Activated CD8-positive, alpha-beta memory T cell treated with anti-CD3 and anti-CD28 coated beads for 24 hours (primary cell): ENCODE data around the gene CD320.
"Not testable (repeated sequence)": the region's sequence is repeated elsewhere in the genome, so short reads cannot be mapped to it uniquely, and the experiment has no call there.

ENCODE experiments used
- DNase-seq: peaks from one replicate; pipeline ENCODE4 v3.0.0-alpha.2; 2020

CD320 gene

DNA sequence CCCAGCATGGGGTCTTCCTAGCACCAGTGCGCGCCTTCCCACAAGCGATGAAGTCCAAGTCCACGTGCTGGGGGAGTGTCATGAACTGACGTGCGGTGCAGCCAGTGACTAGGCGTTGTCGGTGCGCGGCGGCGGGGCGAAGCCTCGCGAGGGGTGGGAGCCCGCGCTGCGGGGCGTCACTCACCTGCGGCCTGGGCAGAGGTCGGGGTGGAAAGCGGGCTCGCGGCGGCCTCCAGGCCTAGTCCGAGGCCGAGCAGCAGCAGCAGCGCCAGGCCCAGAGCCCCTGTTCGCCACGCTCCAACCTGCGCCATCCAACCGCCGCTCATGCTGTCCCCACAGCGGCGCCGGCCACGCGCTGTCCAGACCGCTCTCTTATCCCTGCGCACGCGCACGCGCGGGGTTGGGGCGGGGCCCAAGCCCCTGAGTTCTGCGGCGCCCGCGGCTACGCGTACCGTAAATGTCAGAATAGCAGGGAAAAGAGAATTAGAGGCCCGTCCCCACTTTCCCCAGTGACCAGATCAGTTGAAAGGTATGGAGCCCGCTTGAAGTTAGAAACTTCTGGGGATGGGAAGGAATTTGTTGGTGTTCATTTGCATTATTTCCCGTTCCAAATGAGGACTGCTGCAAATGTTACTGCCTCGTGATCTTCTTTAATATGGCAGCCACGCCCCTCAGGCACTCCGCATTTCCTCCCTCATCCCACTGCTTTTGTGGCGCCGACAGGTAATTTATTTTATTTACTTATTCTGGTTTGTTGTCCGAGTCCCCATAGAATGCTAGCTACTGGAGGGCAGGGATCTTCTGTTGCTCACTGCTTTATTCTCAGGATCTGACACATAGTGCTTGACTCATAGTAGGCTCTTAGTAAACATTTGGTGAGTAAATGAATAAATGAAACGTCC lies at the start of gene CD320:
Gene CD320, minus strand, starts transcription at position 394 of the 902 bp plus-strand sequence. Its CDS starts 68 bp downstream, at position 326.
- peak; percentile 95 for DNase-seq

DNA sequence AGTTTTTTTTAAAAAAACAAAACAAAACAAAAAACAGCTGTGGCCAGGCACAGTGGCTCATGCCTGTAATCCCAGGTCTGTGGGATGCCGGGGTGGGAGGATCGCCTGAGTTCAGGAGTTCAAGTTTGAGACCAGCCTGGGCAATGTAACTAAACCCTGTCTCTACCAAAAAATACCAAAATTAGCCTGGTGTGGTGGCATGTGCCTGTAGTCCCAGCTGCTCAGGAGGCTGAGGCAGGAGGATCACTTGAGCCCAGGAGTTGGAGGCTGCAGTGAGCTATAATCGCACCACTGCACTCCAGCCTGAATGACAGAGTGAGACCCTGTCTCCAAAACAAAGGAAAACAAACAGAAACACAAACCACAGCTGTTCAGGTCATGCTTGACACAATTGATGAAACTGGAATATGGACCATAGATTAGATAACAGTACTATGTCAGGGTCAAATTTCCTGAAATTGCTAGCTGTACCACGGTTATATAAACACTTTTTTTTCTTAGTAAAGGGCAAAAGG lies 48.9 kb upstream of the CD320 start:
- no peak for DNase-seq

DNA sequence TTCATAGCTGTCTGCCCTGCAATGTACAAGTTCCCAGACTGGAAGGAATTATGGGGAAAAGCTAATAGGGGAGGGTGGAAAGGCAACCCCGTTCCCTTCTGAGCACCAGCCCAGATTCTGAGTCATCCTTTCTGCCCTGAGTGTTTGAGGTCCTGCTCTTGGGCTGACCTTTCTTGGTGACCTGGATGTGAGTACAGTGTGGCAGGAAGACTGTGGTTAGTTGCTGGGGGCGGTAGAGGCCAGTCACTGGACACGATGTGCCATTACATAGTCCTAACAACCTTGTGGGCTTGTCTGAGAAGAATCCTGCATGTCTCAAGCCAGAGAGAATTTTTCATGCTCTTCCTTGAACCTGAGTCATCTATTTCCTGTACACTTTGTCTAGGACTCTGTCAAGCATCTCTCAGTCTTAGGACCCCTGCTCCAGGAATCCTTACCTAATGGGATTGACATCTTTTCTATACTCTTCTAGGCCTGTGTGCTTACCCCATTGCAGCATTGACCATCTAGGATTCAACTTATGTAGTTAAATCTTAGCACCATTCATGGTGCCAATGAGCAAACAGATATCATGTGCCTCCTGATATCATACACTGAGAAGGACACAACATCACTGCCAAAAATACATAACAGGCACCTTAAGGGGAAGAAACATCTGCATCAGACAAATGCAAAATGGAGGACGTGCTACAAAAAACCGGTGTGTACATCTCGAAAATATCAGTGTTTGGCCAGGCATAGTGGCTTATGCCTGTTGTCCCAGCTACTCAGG lies 47.7 kb upstream of the CD320 start:
- no peak for DNase-seq

DNA sequence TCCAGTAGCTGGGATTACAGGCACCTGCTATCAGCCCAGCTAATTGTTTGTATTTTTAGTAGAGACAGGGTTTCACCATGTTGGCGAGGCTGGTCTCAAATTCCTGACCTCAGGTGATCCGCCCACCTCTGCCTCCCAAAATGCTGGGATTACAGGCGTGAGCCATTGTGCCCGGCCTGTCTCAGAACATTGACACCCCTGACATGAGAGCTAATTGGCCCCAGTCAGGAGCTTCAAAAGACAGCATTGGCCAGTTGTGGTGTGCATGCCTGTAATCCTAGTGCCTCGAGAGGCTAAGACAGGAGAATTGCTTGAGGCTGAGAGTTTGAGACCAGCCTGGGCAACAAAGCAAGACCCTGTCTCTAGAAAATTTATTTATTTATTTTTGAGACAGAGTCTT lies 44.7 kb upstream of the CD320 start:
- not testable (repeated sequence) for DNase-seq

- DNase-seq = no peak
Measured at GRCh38 chr19:8352134-8352827, 44.1 kb upstream of the CD320 start.

- DNase-seq = not testable (repeated sequence)
Measured at GRCh38 chr19:8349629-8350372, 41.6 kb upstream of the CD320 start.

DNA sequence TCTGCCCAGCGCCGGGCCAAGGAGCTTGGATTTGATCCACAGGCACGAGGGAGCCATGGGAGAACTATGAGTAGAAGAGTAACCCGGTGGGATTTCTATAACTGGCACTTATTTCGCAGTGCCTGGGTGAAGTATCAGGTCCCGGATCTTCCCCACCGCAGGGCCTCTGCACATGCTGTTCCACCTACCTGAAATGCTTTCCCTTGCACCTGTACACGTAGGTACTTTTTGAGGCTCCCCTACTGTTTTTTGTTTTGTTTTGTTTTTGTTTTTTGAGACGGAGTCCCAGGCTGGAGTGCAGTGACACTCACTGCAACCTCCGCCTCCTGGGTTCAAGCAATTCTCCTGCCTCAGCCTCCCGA lies 35.3 kb upstream of the CD320 start:
- DNase-seq = no peak

DNA sequence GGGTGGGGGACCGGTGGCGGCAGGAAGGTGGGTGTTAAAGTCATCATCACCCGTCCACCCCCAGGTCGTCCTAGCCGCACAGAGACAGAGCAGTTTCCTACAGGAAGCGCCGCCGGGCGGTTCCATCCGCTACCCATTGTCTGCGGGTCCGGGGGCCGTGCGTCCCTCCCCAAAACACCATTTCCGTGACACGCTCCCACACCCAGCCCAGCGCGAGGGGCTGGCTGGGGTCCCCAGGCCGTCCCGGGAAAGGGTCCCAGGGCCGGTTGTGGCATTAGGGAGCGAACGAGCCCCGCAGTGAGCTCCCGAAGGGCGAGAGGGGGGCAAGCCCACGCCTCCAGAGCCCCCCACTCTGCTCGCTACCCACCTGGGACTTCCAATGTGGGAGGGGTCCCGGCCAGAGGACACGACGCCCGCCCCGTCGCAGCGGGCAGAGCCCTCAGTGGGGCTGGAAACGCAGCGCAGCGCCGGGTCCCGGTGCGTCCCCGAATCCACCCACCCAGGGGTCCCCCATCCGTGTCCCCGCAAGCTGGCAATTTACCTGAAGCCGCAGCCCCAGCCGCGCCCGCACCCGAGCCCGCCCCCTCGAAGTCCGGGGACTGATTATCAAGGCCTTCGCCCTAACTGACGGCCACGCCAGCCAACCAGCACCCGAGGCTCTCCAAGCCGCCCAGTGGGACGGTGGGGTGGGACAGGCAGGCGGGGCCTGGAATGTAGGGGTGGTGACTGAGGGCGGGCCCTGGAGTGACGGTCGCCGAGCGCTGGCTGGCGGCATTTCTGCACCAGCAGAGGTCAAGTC lies 34.7 kb upstream of the CD320 start, which contains the start of gene KANK3:
Gene KANK3, minus strand, starts transcription at position 579 of the 799 bp plus-strand sequence. CDS start 5,434 bp downstream, outside the sequence.
- DNase-seq = peak; percentile 98

GRCh38 chr19:8342316-8342683 lies 34.1 kb upstream of the CD320 start:
- no peak for DNase-seq

DNA sequence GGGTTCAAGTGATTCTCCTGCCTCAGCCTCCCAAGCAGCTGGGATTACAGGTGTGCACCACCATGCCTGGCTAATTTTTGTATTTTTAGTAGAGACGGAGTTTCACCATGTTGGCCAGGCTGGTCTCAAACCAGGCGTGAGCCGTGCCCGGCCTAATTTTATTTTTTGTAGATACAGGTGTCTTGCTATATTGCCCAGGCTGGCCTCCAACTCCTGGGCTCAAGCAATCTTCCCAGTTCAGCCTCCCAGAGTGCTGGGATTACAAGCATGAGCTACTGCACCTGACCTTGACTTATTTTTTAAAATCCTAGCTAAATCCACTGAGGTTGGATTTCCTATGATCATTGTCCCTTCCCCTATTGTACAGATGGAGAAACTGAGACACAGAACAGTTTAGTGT lies 33.3 kb upstream of the CD320 start:
- DNase-seq = not testable (repeated sequence)

- DNase-seq = no peak
Measured at GRCh38 chr19:8340341-8341096, 32.4 kb upstream of the CD320 start.

GRCh38 chr19:8338835-8339234 lies 30.7 kb upstream of the CD320 start:
- no peak for DNase-seq

DNA sequence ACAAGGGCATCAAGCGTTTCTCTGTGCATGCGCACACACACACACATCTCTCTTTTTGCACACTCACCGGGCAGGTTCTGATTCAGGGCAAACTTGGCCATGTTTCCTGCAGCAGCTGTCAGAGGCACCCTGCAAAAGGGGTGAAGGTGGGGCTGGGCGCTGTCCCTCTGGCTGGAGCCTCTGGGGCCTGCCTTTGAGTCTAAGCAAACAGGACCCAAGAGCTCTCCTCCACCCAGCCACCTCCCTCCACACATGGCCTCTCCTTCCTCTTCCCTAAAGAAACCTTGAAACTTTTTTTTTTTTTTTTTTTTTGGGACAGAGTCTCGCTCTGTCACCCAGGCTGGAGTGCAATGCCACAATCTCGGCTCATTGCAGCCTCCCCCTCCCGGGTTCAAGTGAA lies 29.6 kb upstream of the CD320 start:
- DNase-seq = no peak

DNA sequence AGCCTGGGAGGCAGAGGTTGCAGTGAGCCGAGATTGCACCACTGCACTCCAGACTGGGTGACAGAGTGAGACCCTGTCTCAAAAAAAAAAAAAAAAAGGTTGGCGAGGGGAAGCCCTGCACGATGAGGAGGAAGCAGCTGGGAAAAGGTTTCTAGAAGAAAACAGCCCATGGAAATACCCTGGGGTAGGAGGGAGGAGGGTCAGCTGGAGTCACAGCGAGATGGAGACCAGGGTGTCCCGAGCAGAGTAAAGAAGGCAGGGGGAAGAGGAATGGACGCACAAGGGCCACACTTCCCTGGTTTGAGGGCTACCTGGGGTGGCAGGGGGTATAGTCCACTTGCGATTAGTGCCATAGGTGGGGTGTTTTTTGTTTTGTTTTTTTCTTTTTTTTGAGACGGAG lies 28.5 kb upstream of the CD320 start:
- DNase-seq = no peak

DNA sequence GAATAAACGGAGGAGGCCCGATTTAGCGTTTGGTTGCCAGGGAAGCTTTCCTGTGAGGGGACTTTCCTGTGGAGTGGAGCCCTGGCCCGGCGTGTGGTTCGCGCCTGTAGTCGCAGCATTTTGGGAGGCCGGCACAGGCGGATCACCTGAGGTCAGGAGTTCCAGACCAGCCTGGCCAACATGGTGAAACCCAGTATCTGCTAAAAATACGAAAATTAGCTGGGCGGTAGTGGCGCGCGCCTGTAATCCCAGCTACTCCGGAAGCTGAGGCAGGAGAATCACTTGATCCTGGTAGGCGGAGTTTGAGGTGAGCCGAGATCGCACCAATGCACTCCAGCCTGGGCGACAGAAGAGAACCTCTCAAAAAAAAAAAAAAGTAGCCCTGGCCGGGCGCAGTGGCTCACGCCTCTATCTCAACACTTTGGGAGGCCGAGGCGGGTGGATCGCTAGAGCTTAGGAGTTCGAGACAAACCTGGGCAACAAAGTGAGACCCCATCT lies 28.0 kb upstream of the CD320 start:
- DNase-seq = no peak

DNA sequence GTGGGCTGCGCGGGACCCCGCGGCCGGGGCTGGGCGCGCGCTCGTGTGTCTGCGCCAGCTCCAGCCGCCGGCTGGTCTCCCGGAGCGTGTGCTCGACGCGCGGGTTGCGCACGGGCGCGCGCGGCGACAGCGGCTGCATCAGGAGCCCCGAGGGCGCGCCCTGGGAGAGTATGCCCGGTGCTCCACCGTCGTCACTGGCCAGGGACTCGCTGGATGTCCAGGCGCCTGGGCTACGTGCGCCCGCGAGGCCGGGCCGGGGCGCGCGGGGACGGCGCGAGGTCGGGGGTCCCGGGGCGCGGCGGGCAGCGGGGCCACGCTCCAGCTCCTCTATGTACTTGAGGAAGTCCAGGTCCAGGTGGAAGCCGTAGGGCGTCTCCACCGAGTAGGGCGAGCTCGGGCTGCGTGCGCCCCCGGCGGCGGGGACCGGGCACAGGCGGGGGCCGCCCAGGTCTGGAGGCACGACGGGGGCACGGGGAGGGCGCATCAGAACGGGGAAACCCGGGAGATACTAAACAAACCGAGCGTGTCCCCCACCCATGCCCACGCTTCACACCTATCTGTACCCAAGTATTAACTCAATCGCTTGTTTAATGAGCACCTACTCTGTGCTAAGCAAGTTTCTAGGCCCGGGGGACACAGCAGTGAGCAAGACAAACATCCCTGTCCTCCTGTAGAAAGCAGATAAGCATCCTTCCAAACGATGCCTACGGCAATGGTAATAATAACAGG lies 27.3 kb upstream of the CD320 start:
- peak; percentile 71 for DNase-seq

DNA sequence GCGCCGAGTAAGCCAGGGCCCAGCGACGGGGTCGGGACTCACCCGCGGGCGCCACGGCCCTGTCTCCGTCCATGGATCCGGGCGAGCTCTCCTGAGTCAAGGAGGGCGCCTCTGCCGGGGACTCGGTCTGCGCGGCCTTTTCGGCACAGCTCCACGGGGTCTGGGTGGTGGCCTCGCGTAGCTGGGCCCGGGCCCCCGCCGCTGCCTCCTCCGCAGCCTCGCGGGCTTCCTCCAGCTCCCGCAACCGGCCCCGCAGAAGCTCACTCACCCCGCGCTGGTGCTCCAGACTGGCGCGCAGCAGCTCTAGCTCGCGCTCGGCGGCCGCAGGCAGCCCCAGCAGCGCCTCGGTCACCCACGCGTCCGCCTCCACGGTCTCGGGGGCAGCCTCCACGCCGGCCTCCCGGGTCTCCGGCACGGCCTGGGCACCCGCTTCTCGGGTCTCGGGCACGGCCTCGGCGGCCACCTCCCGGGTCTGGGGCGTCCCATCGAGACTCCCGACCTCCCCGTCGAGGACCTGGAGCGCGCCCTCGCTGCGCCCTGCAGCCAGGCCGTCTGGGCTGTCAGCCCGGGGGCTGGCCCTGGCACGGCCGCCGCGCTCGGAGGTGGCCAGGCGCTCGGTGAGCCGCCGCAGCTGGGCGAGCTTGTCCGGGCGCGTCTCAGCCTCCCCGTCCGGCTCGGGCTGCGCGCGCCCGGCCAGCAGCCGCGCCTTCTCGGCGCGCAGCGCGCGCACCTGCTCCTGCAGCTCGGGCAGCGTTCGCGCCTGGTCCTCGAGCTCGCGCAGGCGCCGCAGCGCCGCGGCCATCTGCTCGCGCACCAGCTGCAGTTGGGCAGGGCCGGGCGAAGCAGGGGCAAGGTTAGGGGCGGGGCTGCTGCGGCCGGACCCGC lies 26.5 kb upstream of the CD320 start:
- peak; percentile 70 for DNase-seq

DNA sequence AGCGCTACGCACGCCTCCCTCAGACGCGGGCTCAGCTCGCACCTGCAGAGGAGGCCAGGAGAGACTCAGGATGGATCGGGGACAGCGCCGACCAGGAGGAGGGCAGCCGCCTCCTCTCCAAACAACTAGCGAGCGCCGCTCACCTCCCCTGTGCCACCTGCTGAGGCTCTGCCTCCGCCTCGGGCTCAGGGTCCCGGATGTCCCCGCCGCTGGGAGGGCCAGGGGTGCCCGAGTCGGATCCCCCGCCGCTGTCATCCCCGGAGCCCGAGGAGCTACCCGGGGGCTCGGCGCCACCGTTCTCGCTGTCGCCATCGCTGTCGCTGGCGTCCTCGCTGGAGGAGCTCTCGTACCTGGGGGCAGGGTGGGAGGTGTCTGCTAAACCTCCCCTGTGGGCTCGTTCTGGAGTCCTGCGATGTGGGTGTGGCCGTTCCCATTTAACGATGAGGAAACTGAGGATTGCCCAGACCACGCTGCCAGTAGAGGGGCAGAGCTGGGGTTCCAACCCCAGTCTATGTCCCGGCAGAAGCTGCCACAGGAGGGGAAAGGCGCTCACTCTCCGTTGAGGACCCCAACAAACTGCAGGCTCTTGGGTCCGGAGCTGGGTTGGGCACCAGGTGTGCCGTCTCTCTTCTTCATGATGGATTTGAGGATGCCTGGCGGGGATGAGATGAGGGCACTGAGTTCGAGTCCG lies 25.8 kb upstream of the CD320 start:
- DNase-seq = no peak
